ENCODE data around the gene FUT8.

FUT8 gene

GRCh38 chr14:65788876-65789275 is 376.3 kb downstream of the FUT8 start:
- DNase-seq (ENCODE audit: low read depth), result no peak
- no peak for TF ChIP-seq CTCF (IDR thresholded peaks at IDR 0.05; ENCODE audit: insufficient read depth, low read depth, low read length, missing control alignments)
- no peak overlapping the region for H3K4me3 ChIP-seq (ENCODE audit: low read length)

GRCh38 chr14:65789363-65789762 is 376.8 kb downstream of the FUT8 start:
- no peak for TF ChIP-seq CTCF (IDR thresholded peaks at IDR 0.05; ENCODE audit: insufficient read depth, low read depth, low read length, missing control alignments)
- no peak for DNase-seq (ENCODE audit: low read depth)
- H3K4me3 ChIP-seq (ENCODE audit: low read length), result no peak overlapping the region

GRCh38 chr14:65790172-65790815 is 377.8 kb downstream of the FUT8 start:
- H3K4me3 ChIP-seq (ENCODE audit: low read length), result no peak overlapping the region
- DNase-seq (ENCODE audit: low read depth), result no peak
- no peak for TF ChIP-seq CTCF (IDR thresholded peaks at IDR 0.05; ENCODE audit: insufficient read depth, low read depth, low read length, missing control alignments)

GRCh38 chr14:65791191-65791981 is 378.9 kb downstream of the FUT8 start:
- TF ChIP-seq CTCF (IDR thresholded peaks at IDR 0.05; ENCODE audit: insufficient read depth, low read depth, low read length, missing control alignments), result no peak
- DNase-seq (ENCODE audit: low read depth), result no peak
- H3K4me3 ChIP-seq (ENCODE audit: low read length), result no peak overlapping the region

- no peak for TF ChIP-seq CTCF (IDR thresholded peaks at IDR 0.05; ENCODE audit: insufficient read depth, low read depth, low read length, missing control alignments)
- no peak overlapping the region for H3K4me3 ChIP-seq (ENCODE audit: low read length)
- DNase-seq (ENCODE audit: low read depth), result peak; percentile 52
Observed at GRCh38 chr14:65792208-65792905, 379.8 kb downstream of the FUT8 start.

Measured in epithelial cell of esophagus (primary cell).